ENCODE measurements around the gene NGB. TPM values are rescaled to one million over a fixed set of nuclear protein-coding genes. Genes with fewer than 3 reads are reported as not detected.

Gene NGB
- total RNA-seq, 2 donors from 2014 or later: 1.5 TPM; not detected in 1

DNA sequence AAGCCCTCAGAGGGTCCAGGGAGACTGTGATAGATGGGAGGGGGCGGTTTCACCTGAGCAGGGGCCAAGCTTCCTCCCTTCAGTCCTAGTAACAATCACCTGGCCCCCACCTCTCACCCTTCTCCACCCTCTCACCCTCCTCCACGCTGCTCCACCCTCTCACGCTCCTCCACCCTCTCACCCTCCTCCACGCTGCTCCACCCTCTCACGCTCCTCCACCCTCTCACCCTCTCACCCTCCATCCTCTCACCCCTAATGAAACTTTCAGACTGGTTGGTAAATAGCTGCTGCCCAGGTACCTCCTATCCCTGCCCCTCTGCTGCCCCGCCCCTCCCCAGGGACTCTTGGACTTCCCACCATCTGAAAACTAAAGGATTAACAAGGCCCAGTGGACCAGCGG, 34.2 kb downstream of the NGB start:
- no peaks in the 10 kb centered on the region for H3K36me3 ChIP-seq
- no peaks in the 10 kb centered on the region for H3K4me1 ChIP-seq
- DNase-seq: no peak
- no peaks in the 10 kb centered on the region for H3K9me3 ChIP-seq
- no peak overlapping the region for H3K27ac ChIP-seq
- no peak overlapping the region for H3K9ac ChIP-seq (ENCODE audit: low read depth in 2 of 2, low read length in 2 of 2)
- no peaks in the 10 kb centered on the region for H3K27me3 ChIP-seq
- intact Hi-C loops (cut with DNase I): no loop called here
- TF ChIP-seq, protein P1, sequence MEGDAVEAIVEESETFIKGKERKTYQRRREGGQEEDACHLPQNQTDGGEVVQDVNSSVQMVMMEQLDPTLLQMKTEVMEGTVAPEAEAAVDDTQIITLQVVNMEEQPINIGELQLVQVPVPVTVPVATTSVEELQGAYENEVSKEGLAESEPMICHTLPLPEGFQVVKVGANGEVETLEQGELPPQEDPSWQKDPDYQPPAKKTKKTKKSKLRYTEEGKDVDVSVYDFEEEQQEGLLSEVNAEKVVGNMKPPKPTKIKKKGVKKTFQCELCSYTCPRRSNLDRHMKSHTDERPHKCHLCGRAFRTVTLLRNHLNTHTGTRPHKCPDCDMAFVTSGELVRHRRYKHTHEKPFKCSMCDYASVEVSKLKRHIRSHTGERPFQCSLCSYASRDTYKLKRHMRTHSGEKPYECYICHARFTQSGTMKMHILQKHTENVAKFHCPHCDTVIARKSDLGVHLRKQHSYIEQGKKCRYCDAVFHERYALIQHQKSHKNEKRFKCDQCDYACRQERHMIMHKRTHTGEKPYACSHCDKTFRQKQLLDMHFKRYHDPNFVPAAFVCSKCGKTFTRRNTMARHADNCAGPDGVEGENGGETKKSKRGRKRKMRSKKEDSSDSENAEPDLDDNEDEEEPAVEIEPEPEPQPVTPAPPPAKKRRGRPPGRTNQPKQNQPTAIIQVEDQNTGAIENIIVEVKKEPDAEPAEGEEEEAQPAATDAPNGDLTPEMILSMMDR (IDR thresholded peaks at IDR 0.05): no peak
- no peak overlapping the region for H3K4me3 ChIP-seq

DNA sequence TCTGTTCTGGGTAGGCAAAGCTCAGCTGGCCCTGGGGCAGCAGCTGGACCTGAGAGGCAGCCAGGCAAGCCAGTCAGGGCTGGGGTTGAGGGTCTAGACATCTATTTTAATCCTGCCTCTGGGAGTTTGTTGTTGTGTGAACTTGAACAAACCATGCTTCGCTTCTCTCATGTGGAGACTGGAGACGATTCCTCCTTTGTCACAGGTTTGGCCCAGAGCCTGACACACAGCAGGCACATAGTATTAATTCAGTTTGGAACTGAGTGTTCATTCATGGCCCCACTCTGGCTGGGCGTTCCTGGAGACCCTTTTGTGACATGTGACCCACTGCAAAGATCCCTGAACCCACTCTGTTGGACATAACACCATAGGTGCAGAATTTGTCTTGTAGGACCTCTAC, 39.3 kb downstream of the NGB start:
- no peaks in the 10 kb centered on the region for H3K4me1 ChIP-seq
- no peak overlapping the region for H3K27ac ChIP-seq
- TF ChIP-seq, protein P1 (IDR thresholded peaks at IDR 0.05): no peak
- no peaks in the 10 kb centered on the region for H3K9me3 ChIP-seq
- H3K36me3 ChIP-seq: no peaks in the 10 kb centered on the region
- no peak overlapping the region for H3K9ac ChIP-seq (ENCODE audit: low read depth in 2 of 2, low read length in 2 of 2)
- no peaks in the 10 kb centered on the region for H3K27me3 ChIP-seq
- no peak overlapping the region for H3K4me3 ChIP-seq
- no peak for DNase-seq
- intact Hi-C loops (cut with DNase I): no loop called here

DNA sequence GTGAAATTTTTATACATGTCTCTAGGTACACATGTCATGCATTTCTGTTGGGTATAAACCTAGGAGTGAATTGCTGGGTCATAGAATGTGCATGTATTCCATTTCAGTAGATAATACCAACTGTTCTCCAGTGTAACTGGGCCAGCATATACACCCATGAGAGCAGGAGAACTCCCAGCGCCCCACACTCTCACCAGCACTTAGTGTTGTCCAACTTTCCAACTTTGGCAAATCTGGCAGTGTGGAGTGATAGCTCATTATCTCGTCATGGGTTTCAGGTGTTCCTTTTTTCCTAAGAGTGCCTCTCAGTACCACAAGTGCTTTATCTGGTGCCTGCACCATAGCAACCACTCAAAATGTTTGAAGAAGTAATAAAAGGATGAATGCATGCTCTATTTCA, 40.1 kb downstream of the NGB start:
- Histone ChIP-seq H3K27ac (no peak overlapping the region), H3K9me3 (no peaks in the 10 kb centered on the region)

DNA sequence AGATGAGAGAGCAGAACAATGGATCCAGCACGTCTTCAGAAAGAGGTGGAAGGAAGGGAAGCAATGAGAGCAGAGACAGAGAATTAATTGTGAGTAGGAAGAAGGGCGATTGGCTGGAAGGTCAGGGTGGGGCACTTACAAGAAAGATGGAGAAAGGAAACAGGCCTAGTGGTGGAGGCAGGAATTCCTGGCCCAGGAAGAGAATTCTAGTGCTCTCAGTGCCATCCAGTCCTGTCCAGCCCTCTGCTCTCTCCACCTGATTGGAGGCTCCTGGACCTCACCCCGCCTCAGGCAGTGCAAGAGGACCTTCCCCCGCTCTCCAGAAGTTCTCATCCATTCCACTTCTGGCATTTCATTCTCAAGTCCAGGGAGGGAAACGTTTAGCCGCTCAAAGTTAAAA, 43.0 kb downstream of the NGB start:
- no peak for DNase-seq
- Histone ChIP-seq H3K4me1 (no peaks in the 10 kb centered on the region), H3K9ac (ENCODE audit: low read depth in 2 of 2, low read length in 2 of 2) (no peak overlapping the region), H3K9me3 (no peaks in the 10 kb centered on the region), H3K27me3 (no peaks in the 10 kb centered on the region), H3K27ac (no peak overlapping the region), H3K4me3 (no peak overlapping the region), H3K36me3 (no peaks in the 10 kb centered on the region)
- TF ChIP-seq, protein P1 (IDR thresholded peaks at IDR 0.05): no peak
- intact Hi-C loops (cut with DNase I): no loop called here

More for the DNA sequence above, 40.1 kb downstream of the NGB start:
- H3K4me1 ChIP-seq: no peaks in the 10 kb centered on the region
- H3K9ac ChIP-seq (ENCODE audit: low read depth in 2 of 2, low read length in 2 of 2): no peak overlapping the region
- intact Hi-C loops (cut with DNase I): no loop called here
- H3K4me3 ChIP-seq: no peak overlapping the region
- H3K27me3 ChIP-seq: no peaks in the 10 kb centered on the region
- no peaks in the 10 kb centered on the region for H3K36me3 ChIP-seq
- TF ChIP-seq, protein P1 (IDR thresholded peaks at IDR 0.05): no peak
- no peak for DNase-seq

DNA sequence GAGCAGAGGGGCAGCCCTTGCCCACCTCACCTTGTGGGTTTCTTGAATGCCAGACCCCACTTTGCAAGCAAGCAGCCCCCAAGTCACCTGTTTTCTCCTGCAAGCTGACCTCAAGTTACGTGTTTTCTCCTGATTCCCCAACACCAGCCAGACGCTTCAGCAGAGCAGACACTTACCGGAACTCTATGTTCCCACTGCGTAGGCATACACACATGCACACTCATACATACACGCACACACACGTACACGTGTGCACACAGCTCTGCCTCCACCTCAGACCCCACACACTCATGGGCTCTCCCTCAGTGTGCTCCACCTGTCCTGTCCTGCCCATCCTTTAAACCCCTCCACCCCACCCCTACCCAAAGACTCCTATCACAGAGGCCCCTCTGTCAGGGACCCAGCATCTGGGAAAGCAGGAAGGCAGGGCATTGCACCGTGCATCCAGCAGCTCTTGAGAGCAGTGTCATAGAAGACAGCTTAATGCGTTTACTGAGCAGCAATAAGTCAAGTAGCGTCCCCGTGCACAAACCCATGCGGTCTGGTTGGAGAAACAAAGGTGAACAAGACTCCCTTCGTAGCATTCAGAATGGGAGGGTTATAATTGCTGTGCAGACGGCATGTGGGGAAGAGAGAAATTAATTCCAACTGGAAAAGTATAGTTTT, 45.0 kb downstream of the NGB start:
- no peaks in the 10 kb centered on the region for H3K36me3 ChIP-seq
- intact Hi-C loops (cut with DNase I): no loop called here
- TF ChIP-seq, protein P1 (IDR thresholded peaks at IDR 0.05): no peak
- H3K9me3 ChIP-seq: no peaks in the 10 kb centered on the region
- no peak overlapping the region for H3K27ac ChIP-seq
- no peaks in the 10 kb centered on the region for H3K4me1 ChIP-seq
- no peak overlapping the region for H3K4me3 ChIP-seq
- no peak overlapping the region for H3K9ac ChIP-seq (ENCODE audit: low read depth in 2 of 2, low read length in 2 of 2)
- DNase-seq: no peak
- no peaks in the 10 kb centered on the region for H3K27me3 ChIP-seq

Measured in colonic mucosa (tissue), 4 donors.